M059J (cell line): Measurements from ENCODE around the gene GPR39. TPM values are rescaled to one million over a fixed set of nuclear protein-coding genes. Genes with fewer than 3 reads are reported as not detected.

Experiments used
- DNase-seq: peaks from one replicate; pipeline ENCODE4 v3.0.0-alpha.2; 2012; ENCODE audit warnings: low read depth
- total RNA-seq: library from RNA; depleted of rRNA; stranded (reverse); fragments of >200 nt; shearing (Covaris generic); gene quantifications from 2 replicates; pipeline ENCODE4 v1.2.3, GENCODE V29; 2014

Gene GPR39
- total RNA-seq, 1 experiment from 2014 or later = 10.7 TPM

- no peak for DNase-seq
Measured at GRCh38 chr2:132564065-132564464, 147.5 kb downstream of the GPR39 start.

GRCh38 chr2:132566379-132566778, 149.8 kb downstream of the GPR39 start:
- DNase-seq = no peak

GRCh38 chr2:132567682-132568081, 151.1 kb downstream of the GPR39 start:
- DNase-seq = no peak

- no peak for DNase-seq
Measured at GRCh38 chr2:132568656-132569055, 152.1 kb downstream of the GPR39 start.

GRCh38 chr2:132573444-132574007, 156.9 kb downstream of the GPR39 start:
- DNase-seq = no peak

GRCh38 chr2:132577686-132578085, 161.1 kb downstream of the GPR39 start:
- DNase-seq = no peak

GRCh38 chr2:132581591-132581990, 165.0 kb downstream of the GPR39 start:
- no peak for DNase-seq

GRCh38 chr2:132581991-132582738, 165.6 kb downstream of the GPR39 start:
- DNase-seq = peak; percentile 43

GRCh38 chr2:132583666-132584360, 167.2 kb downstream of the GPR39 start:
- DNase-seq = no peak

- DNase-seq = no peak
Measured at GRCh38 chr2:132584976-132585817, 168.6 kb downstream of the GPR39 start.

- DNase-seq = no peak
Measured at GRCh38 chr2:132586101-132586511, 169.5 kb downstream of the GPR39 start.

GRCh38 chr2:132586835-132587234, 170.2 kb downstream of the GPR39 start:
- DNase-seq = no peak

- no peak for DNase-seq
Measured at GRCh38 chr2:132588576-132588975, 172.0 kb downstream of the GPR39 start.

- DNase-seq = no peak
Measured at GRCh38 chr2:132589111-132589830, 172.7 kb downstream of the GPR39 start.

GRCh38 chr2:132589966-132590365, 173.4 kb downstream of the GPR39 start:
- no peak for DNase-seq

- peak; percentile 63 for DNase-seq
Measured at GRCh38 chr2:132593171-132593570, 176.6 kb downstream of the GPR39 start.

- no peak for DNase-seq
Measured at GRCh38 chr2:132595186-132595585, 178.6 kb downstream of the GPR39 start.

GRCh38 chr2:132595693-132596092, 179.1 kb downstream of the GPR39 start:
- no peak for DNase-seq

- DNase-seq = no peak
Measured at GRCh38 chr2:132597166-132597565, 180.6 kb downstream of the GPR39 start.

- no peak for DNase-seq
Measured at GRCh38 chr2:132597831-132598230, 181.2 kb downstream of the GPR39 start.

- DNase-seq = no peak
Measured at GRCh38 chr2:132598536-132598935, 181.9 kb downstream of the GPR39 start.
